GM18505 (cell line): ENCODE measurements around the gene KLB.
A peak's percentile ranks its signal among the peaks of the same experiment; 100 is the strongest.

Source experiments
- ATAC-seq: cut with Tn5 transposase; IDR thresholded peaks from one replicate; pipeline ENCODE4 v1.9.1; 2021; ENCODE audit not compliant: unreplicated experiment
- POLR2A ChIP-seq: IDR thresholded peaks from 4 replicates; pipeline ENCODE4 v1.6.1; 2011; ENCODE audit warnings: borderline replicate concordance; ENCODE audit not compliant: insufficient read depth, insufficient read length; ENCODE audit errors: extremely low read depth

KLB gene

DNA sequence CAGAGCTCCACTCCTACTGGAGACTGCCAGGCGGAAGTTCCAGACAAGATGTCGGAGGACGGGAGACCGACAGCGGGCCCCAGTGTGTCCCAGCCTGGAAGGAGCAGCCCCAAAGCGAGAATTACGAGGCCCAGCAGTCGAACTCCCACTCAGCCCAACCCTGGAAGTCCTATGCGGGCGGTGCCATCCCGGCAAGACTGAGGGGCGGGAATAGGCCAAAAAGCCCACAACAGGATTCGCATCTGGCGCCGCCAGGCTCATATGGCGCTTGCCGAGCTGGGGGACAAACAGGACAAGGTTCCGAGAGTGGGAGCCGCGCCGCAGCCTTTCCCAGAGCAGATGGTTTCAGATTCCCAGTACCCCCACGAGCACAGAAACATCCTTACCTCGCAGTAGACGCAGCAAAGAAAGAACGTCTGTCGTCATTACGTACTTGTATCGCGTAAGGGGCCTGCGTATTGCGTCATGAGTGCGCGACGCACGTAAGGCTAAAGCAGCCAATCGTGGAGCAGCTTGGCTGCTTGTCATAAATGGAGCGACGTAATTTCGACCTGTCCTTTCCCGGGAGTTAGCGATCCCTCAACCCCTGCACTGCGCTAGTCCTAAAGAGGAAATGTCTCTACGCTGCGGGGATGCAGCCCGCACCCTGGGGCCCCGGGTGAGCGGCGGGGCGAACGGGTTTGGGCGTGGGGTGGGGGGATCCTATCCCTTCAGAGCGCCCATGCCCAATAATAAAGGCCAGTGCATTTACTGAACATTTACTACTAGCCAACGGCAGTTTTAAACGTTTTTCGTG, 52.0 kb downstream of the KLB start, which contains the start of the genes LIAS and RPL9:
Gene LIAS, plus strand, starts transcription at position 552 of the 796 bp plus-strand sequence. Its CDS starts 62 bp downstream, at position 614.
Gene RPL9, minus strand, starts transcription at position 418 of the 796 bp plus-strand sequence. CDS start 483 bp downstream, outside the sequence.
- peak; percentile 78 for ATAC-seq

DNA sequence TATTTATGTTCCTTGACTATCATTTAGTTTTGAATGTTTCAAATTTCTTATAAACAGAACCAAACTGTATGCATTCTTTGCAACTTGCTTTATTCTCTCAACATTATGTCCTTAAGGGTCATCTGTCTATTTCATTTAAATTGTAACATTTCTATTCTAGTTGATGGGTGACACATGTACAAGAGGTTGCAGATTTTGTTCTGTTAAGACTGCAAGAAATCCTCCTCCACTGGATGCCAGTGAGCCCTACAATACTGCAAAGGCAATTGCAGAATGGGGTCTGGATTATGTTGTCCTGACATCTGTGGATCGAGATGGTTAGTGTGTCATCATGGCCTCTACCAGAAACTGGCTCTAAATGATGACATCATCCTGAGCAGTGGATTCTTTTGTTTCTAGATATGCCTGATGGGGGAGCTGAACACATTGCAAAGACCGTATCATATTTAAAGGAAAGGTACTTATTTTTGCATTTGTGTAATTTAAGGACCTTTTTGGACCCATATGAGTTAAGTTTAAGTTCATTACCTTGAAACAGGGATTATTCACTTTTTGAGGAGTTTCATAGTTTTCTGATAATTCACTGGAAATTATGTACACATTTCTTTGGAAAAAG, 58.3 kb downstream of the KLB start:
- ATAC-seq: no peak
- no peak for TF ChIP-seq POLR2A

More for the DNA sequence above, 52.0 kb downstream of the KLB start, which contains the start of the genes LIAS and RPL9:
- TF ChIP-seq POLR2A: peak; percentile 99

DNA sequence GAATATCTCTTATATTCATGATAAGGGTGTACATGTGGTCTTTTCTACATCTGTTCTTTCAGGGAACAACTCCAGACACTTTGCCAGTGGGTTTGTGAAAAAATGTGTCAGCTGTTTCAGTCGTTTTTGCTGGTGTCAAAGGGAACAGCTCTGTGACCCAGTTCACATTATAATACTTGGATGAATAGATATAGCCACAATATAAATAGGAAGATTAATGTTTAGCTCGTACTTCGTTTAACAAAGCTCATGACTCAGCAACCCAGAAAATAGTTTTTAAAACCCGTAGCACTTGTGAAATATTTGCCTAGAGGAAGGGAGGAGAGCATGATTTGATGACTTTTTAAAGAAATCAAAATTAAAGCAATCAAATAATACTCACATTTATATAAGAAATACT, 60.0 kb downstream of the KLB start:
- no peak for ATAC-seq
- TF ChIP-seq POLR2A: no peak

DNA sequence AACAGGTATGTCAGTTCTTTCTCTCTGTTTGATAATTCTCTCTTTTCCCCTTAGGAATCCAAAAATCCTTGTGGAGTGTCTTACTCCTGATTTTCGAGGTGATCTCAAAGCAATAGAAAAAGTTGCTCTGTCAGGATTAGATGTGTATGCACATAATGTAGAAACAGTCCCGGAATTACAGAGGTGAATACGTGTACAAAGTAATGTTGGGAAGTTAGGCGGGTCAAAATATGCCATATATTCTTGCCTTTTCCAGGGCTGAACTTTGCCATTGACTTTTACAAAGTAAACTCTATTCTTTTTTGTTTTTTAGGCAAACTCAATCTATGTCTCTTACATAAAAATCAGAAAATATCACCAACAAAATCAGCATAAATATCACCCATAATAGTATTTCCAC, 60.7 kb downstream of the KLB start:
- no peak for TF ChIP-seq POLR2A
- no peak for ATAC-seq

DNA sequence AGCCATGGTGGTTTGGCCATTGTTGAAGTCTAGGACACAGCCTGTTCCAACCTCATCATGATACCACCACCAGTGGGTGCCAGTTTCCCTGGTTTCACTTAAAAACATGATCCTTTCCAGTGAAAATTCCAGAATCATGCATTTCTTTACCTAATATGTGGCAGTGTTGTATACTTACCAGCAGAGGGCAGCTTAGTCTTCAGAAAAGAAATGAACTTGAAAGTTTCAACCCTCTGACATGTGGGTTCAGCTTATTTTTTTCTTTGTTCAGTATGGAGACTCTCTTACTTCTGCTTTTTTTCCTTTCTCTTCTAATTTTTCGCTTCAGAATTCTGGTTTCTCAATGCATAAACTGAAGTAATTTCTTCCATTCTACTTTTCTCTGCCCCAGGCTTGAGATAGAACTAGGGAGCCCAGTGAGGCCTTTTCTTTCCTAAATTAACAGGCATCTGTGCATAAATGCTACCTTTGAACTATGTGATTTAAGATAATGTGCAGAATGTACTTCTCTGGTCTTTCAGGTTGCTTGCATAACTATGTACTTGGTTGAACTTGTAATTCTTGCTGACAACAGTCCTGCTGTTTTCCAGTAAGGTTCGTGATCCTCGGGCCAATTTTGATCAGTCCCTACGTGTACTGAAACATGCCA, 62.8 kb downstream of the KLB start:
- TF ChIP-seq POLR2A: no peak
- peak; percentile 85 for ATAC-seq

DNA sequence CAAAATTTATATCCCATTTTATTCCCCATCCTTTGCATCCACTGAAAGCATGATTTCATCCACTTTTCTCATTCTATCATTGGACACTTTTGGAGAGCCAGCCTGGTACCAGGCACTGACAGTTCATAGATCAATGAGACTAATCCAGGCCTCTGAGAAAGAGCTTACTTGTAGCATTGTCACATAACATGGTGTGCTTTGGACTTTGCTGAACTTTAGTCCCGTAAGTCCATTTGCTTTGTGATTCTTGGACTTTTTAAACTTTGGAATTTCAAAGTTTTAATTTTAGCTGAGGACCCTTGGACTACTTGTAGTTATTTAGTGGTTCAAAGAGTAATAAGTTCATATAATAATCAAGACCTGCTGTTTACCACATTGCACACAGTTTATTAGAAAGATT, 63.7 kb downstream of the KLB start:
- no peak for TF ChIP-seq POLR2A
- ATAC-seq: no peak

DNA sequence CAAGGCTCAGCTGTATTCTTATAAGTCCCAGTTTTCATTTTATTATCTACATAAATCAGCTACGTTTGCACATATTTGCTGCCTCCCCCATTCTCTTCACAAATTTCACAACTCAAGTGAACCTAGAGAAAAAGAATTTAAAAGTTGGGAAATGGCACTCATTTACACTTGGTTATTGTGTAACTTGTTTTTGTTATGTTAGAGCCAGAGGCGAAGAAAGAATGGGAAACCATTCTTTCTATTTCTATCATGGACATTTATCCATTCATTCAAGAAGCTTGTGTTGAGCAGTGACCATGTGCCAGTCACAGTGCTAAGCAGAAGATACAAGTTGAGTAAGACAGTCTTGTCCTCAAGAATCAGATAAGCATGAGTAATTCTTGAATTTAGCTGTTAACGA, 65.7 kb downstream of the KLB start:
- no peak for TF ChIP-seq POLR2A
- no peak for ATAC-seq

DNA sequence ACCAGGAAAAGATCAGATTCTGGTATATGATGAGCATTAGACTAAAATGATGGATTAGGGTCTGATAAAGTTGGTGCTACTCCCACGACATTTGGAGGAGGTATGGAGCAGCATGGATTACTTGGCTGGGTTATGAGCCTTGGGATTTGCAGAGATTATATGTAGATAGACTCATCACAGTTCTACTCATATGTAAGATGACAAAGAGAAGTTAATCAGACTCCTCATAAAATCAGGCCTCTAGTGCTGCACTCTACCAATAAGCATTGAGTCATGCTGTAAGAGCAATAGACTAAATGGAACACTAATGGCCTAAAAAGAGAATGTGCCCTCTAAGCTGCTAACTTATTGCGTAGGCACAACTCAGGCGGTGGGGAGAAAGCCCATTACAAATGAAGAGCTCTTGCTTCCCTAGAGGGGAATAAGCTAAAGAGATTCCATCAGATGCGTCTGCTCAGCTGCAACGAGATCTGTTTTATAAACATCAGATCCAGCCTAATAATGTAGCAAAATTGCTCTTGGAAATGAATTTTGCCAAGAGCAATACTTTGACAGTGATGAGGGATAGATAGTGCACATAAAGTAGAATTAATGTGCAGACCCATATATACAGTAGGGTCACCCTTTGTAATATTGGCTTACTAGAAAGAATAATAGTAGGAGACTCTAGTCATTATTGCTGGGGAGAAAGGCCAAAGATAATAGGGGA, 69.6 kb downstream of the KLB start:
- no peak for TF ChIP-seq POLR2A

DNA sequence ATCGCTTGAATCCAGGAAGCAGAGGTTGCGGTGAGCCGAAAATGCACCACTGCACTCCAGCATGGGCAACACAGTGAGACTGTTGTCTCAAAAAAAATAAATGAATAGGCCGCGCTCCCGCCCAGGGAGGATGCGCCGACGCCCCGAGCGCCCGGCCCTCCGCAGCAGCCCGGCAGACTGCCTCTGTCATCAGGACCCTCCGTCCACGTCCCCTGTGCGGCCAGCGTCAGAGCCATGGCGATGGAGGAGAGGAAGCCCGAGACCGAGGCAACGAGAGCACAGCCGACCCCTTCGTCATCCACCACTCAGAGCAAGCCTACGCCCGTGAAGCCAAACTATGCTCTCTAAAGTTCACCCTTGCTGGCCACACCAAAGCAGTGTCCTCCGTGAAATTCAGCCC, 73.5 kb downstream of the KLB start:
- no peak for ATAC-seq
- no peak for TF ChIP-seq POLR2A

More for the DNA sequence above, 69.6 kb downstream of the KLB start:
- ATAC-seq: no peak

DNA sequence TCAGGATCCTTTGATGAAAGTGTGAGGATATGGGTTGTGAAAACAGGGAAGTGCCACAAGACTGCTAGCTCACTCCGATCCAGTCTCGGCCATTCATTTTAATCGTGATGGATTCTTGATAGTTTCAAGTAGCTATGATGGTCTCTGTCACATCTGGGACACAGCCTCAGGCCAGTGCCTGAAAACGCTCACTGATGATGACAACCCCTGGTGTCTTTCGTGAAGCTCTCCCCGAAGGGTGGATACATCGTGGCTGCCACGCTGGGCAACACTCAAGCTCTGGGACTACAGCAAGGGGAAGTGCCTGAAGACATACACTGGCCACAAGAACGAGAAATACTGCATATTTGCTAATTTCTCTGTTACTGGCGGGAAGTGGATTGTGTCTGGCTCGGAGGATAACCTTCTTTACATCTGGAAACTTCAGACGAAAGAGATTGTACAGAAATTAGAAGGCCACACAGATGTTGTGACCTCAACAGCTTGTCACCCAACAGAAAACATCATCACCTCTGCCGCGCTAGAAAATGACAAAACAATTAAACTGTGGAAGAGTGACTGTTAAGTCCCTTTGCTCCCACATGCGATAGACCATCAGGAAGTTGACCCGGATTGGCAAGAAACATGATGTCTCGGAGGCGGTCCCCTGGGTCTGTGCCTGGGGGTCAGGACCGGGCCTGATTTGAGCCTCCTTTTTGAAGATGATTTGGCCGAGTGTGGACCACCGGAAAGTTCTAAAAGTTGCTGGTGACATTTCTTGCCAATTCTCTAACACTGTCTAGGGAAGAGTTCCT, 74.4 kb downstream of the KLB start:
- no peak for ATAC-seq
- TF ChIP-seq POLR2A: no peak

DNA sequence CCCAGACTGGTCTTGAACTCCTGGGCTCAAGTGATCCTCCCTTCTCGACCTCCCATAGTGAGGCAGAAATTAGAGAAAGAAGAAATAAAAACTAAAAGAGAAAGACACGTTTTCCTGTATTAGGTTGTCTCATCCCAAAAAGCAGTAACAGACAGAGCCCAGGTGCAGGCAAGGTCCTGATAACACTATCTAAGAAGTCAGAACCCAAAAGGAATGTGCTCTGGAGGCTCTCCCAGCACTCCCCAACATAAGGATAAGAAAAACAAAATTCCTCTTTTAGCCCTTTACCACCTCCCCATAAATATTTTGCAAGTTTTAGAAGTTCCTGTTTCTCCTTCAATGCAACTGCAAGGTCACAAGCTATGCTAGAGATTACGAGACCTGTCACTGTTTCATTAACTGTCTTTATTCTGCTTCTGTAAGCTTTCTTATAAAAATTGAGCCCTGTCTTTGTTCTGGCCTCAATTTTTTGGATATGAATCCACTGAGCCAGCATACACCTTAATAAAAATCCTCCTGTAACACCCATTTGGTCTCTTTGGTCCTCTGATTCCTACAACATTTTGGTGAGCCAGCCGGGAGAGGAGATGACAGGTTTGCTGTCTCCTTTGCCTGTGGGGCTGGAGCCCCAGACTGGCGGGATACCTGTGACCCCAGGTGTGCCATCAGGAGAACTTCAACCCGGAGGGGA, 78.0 kb downstream of the KLB start:
- ATAC-seq: no peak

DNA sequence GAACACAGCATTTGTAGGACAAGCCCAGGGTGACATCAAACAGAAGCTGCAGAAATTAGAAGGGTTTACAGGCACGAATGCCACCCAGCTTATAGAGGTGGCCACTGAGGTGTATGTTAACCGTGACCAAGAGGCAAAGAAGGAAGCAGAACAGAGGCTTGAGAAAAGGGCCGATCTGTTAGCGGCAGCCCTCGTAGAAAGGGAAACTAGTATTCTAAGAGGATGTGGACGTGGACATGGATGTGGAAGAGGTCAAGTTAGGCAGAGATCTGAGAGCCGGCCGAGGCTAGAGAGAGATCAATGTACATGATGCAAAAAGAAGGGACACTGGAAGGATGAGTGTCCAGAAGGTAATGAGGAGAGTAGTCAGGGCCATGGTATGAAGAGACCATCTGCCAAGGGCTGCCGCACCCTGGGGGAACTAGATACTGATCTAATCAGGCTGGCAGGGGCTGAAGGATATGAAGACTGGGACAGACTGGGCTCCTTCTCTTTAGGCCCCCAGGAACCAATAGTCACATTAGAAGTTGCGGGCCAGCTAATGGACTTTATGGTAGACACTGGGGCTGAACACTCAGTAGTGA, 79.6 kb downstream of the KLB start:
- TF ChIP-seq POLR2A: no peak
- no peak for ATAC-seq

More for the DNA sequence above, 78.0 kb downstream of the KLB start:
- TF ChIP-seq POLR2A: no peak

DNA sequence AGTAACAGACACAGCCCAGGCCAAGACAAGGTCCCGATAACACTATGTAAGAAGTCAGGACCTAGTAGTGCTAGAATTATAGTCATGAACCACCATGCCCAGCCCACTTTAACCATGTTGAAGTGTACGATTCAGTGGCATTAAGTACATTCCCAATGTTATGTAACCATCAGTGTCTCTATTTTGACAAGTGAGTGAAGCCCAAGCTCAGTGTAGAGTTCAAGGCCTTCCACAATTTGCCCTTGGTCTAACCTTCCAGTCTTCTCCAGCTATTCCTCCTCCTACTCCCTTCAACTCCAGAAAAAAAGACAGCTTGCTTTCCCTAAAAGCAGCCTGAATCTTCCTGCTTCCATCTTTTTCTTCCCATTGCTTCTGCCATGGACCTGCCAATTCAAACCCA, 83.6 kb downstream of the KLB start:
- no peak for TF ChIP-seq POLR2A
- no peak for ATAC-seq
